HCT116 (cell line): ENCODE measurements around the gene CAPNS1. TPM values are rescaled to one million over a fixed set of nuclear protein-coding genes. Genes with fewer than 3 reads are reported as not detected.

Experiments
- ATAC-seq: fragments of 200-7000 bp; cut with Tn5 transposase; 2 replicates; pipeline ENCODE4 v1.9.1; 2020; ENCODE audit warnings: mild to moderate bottlenecking, moderate library complexity
- BruUV-seq: library from RNA; stranded (reverse); fragments of 400-500 nt; replicated peaks from 2 replicates; lab custom pipeline; 2021; lab: Mats Ljungman, UMichigan
- CTCF ChIA-PET: fragments of 300-600 bp; sonication (Branson Sonifier 250); formaldehyde crosslinking; loops from one replicate; lab custom pipeline; 2021; ENCODE audit warnings: antibody characterized with exemption; lab: Charles Lee
- POLR2A ChIA-PET: fragments of 300-600, 350-600 bp; sonication (Branson Sonifier 250); formaldehyde crosslinking; loops from one replicate; lab custom pipeline; 2021; ENCODE audit warnings: antibody characterized with exemption; lab: Charles Lee
- RAD21 ChIA-PET, 2 experiments: fragments of 300-600 bp; sonication (Branson Sonifier 250); formaldehyde crosslinking; loops; one replicate each; lab custom pipeline; 2023; ENCODE audit warnings: low total read pairs in 2 of 2; ENCODE audit not compliant: uncharacterized antibody in 2 of 2, unreplicated experiment in 2 of 2, low non-redundant PET in 1 of 2; lab: Charles Lee
- DNase-seq: peaks from one replicate; pipeline ENCODE4 v3.0.0-alpha.2; 2010; ENCODE audit warnings: low read depth, low spot score
- H2AFZ ChIP-seq: fragments of 200-600 bp; shearing (Covaris generic), sonication (generic); 2 replicates; pipeline ENCODE4 v1.6.1; 2017; ENCODE audit warnings: low read depth, mixed run types, mixed read lengths, antibody characterized with exemption, low read length; ENCODE audit not compliant: poor library complexity, severe bottlenecking
- H3K27ac ChIP-seq: 2 replicates; pipeline ENCODE4 v1.5.1; 2012; ENCODE audit warnings: low read depth, low read length
- H3K27me3 ChIP-seq: fragments of 200-600 bp; sonication (generic); 2 replicates; pipeline ENCODE4 v1.6.1; 2016; ENCODE audit warnings: mixed run types, low read length, mixed read lengths; ENCODE audit not compliant: insufficient read depth
- H3K36me3 ChIP-seq, 2 experiments: fragments of 200-500 bp in 1 of 2; fragments of 200-600 bp in 1 of 2; sonication (Bioruptor generic) in 1 of 2; sonication (generic) in 1 of 2; 2 replicates each; pipeline versions ENCODE4 v1.5.1 to v1.6.1; 2014 to 2016; ENCODE audit warnings: low read length in 2 of 2, inconsistent platforms in 1 of 2, mixed read lengths in 1 of 2, mixed run types in 1 of 2; ENCODE audit not compliant: insufficient read depth in 2 of 2, control insufficient read depth in 1 of 2
- H3K4me1 ChIP-seq, 2 experiments: fragments of 200-600 bp in 1 of 2; sonication (generic) in 1 of 2; 2 replicates each; pipeline versions ENCODE4 v1.5.1 to v1.6.1; 2012 to 2017; ENCODE audit warnings: low read length in 2 of 2, inconsistent platforms in 1 of 2, mild to moderate bottlenecking in 1 of 2, mixed read lengths in 1 of 2, mixed run types in 1 of 2, moderate library complexity in 1 of 2; ENCODE audit not compliant: insufficient read depth in 2 of 2, control insufficient read depth in 1 of 2
- H3K4me2 ChIP-seq: fragments of 200-600 bp; sonication (generic); 2 replicates; pipeline ENCODE4 v1.6.1; 2017; ENCODE audit warnings: mixed run types, low read length, mixed read lengths
- H3K4me3 ChIP-seq, 2 experiments: fragments of 200-600 bp in 1 of 2; sonication (generic) in 1 of 2; replicated peaks in 1 of 2; 2 replicates each; pipeline ENCODE4 v1.5.1; 2011 to 2016; ENCODE audit warnings: low read length in 2 of 2, control low read depth in 1 of 2, low read depth in 1 of 2, mild to moderate bottlenecking in 1 of 2, mixed read lengths in 1 of 2, mixed run types in 1 of 2
- H3K79me2 ChIP-seq: fragments of 200-600 bp; sonication (generic); 2 replicates; pipeline ENCODE4 v1.6.1; 2017; ENCODE audit warnings: mild to moderate bottlenecking, mixed run types, low read length, moderate library complexity, mixed read lengths; ENCODE audit not compliant: insufficient read depth
- H3K9ac ChIP-seq: fragments of 200-600 bp; sonication (generic); 2 replicates; pipeline ENCODE4 v1.6.1; 2016; ENCODE audit warnings: low read length, mixed read lengths
- H3K9me2 ChIP-seq: fragments of 200-600 bp; sonication (generic), shearing (Covaris generic); 2 replicates; pipeline ENCODE4 v1.6.1; 2017; ENCODE audit warnings: mixed run types, mild to moderate bottlenecking, moderate library complexity; ENCODE audit not compliant: insufficient read depth
- H3K9me3 ChIP-seq, 2 experiments: fragments of 200-500 bp in 1 of 2; fragments of 200-600 bp in 1 of 2; sonication (Bioruptor generic) in 1 of 2; sonication (generic) in 1 of 2; 2 replicates each; pipeline ENCODE4 v1.6.1; 2014 to 2017; ENCODE audit warnings: low read length in 2 of 2, mixed read lengths in 2 of 2, inconsistent platforms in 1 of 2, low read depth in 1 of 2, mild to moderate bottlenecking in 1 of 2, mixed run types in 1 of 2, moderate library complexity in 1 of 2; ENCODE audit not compliant: control insufficient read depth in 1 of 2, insufficient read depth in 1 of 2
- H4K20me1 ChIP-seq: fragments of 200-600 bp; sonication (generic), shearing (Covaris generic); 2 replicates; pipeline ENCODE4 v1.6.1; 2017; ENCODE audit warnings: mixed run types, mild to moderate bottlenecking, moderate library complexity; ENCODE audit not compliant: insufficient read depth
- CBX3 ChIP-seq: IDR thresholded peaks from 2 replicates; pipeline ENCODE4 v1.6.1; 2012; ENCODE audit warnings: low read depth
- EGR1 ChIP-seq: IDR thresholded peaks from 2 replicates; pipeline ENCODE4 v1.6.1; 2012; ENCODE audit warnings: low read depth
- POLR2A ChIP-seq: IDR thresholded peaks from 2 replicates; pipeline ENCODE4 v1.7.0; 2011; ENCODE audit warnings: borderline replicate concordance; ENCODE audit not compliant: insufficient read depth, insufficient read length; ENCODE audit errors: extremely low read depth
- POLR2AphosphoS5 ChIP-seq: IDR thresholded peaks from 2 replicates; pipeline ENCODE4 v1.6.1; 2011; ENCODE audit warnings: mild to moderate bottlenecking, low read depth, low read length, moderate library complexity
- RAD21 ChIP-seq: IDR thresholded peaks from 2 replicates; pipeline ENCODE4 v1.6.1; 2012; ENCODE audit warnings: low read depth, mild to moderate bottlenecking
- YY1 ChIP-seq: IDR thresholded peaks from 2 replicates; pipeline ENCODE4 v1.6.1; 2011; ENCODE audit warnings: low read length, low read depth, moderate library complexity, mild to moderate bottlenecking; ENCODE audit not compliant: insufficient replicate concordance; ENCODE audit errors: extremely low read depth
- intact Hi-C: fragments of 100-400 bp; cut with micrococcal nuclease; formaldehyde crosslinking; loops from 2 replicates; pipeline ENCODE4 v1.10.0; 2022
- total RNA-seq: library from RNA; stranded (reverse); gene quantifications from one replicate; pipeline ENCODE4 v1.2.1, GENCODE V29; 2021; ENCODE audit not compliant: unreplicated experiment
- TF ChIP-seq, protein P1 (sequence below), 3 experiments: fragments of 200-600 bp in 1 of 3; sonication (generic) in 1 of 3; IDR thresholded peaks in 2 of 3; conservative IDR thresholded peaks in 1 of 3; 2 replicates each; pipeline ENCODE4 v1.5.1; 2012 to 2017; ENCODE audit warnings: low read depth in 2 of 3, low read length in 2 of 3, antibody characterized with exemption in 1 of 3, borderline replicate concordance in 1 of 3, control low read depth in 1 of 3, mild to moderate bottlenecking in 1 of 3, mixed read lengths in 1 of 3, mixed run types in 1 of 3, moderate library complexity in 1 of 3; ENCODE audit not compliant: insufficient read depth in 1 of 3
- TF ChIP-seq, protein P2 (sequence below): IDR thresholded peaks from 2 replicates; pipeline ENCODE4 v1.6.1; 2012

Gene CAPNS1
- total RNA-seq, 1 experiment from 2014 or later = 621 TPM

DNA sequence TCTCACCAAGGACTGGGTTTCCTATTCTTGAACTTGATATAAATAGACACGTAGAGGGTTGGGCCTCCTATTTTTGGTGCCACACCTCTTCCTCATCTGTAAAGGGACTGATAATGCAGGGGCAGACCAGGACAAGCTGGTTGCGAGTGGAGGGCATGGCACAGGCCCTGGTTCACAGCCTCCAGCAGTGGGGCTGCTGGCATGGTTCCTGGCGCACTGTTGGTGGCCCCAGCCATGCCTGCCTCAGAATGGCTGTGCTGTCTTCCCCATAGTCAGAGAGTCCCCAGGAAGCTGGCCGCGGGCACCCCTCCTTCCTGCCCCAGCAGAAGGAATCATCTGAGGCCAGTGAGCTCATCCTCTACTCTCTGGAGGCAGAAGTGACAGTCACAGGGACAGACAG, 39.4 kb upstream of the CAPNS1 start:
- no TSS peak for BruUV-seq
- no peak overlapping the region for H3K27ac ChIP-seq
- CTCF ChIA-PET = no interaction called here

More for the DNA sequence above, 39.4 kb upstream of the CAPNS1 start:
- H3K4me3 ChIP-seq = no peak overlapping the region
- intact Hi-C loops = no loop called here
- no peaks in the 10 kb centered on the region for H3K79me2 ChIP-seq
- H3K36me3 ChIP-seq = peaks cover 15 to 28% of the 10 kb centered on the region in 2 experiments; a peak in 3 of 4 replicates
- H2AFZ ChIP-seq = no peak overlapping the region
- DNase-seq (no peak), ATAC-seq (no peak)
- no peak for TF ChIP-seq POLR2A
- TF ChIP-seq RAD21 = no peak
- TF ChIP-seq, protein P1, sequence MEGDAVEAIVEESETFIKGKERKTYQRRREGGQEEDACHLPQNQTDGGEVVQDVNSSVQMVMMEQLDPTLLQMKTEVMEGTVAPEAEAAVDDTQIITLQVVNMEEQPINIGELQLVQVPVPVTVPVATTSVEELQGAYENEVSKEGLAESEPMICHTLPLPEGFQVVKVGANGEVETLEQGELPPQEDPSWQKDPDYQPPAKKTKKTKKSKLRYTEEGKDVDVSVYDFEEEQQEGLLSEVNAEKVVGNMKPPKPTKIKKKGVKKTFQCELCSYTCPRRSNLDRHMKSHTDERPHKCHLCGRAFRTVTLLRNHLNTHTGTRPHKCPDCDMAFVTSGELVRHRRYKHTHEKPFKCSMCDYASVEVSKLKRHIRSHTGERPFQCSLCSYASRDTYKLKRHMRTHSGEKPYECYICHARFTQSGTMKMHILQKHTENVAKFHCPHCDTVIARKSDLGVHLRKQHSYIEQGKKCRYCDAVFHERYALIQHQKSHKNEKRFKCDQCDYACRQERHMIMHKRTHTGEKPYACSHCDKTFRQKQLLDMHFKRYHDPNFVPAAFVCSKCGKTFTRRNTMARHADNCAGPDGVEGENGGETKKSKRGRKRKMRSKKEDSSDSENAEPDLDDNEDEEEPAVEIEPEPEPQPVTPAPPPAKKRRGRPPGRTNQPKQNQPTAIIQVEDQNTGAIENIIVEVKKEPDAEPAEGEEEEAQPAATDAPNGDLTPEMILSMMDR (IDR thresholded peaks at IDR 0.05 in 2 of 3, conservative IDR thresholded peaks at IDR 0.05 in 1 of 3; ENCODE audit: borderline replicate concordance in 1 of 3, insufficient read depth in 1 of 3, low read depth in 2 of 3, low read length in 2 of 3) = no peak
- no peak for TF ChIP-seq EGR1
- no peak for TF ChIP-seq CBX3
- no peak for TF ChIP-seq YY1
- TF ChIP-seq, protein P2, sequence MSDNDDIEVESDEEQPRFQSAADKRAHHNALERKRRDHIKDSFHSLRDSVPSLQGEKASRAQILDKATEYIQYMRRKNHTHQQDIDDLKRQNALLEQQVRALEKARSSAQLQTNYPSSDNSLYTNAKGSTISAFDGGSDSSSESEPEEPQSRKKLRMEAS = no peak
- no peak for TF ChIP-seq POLR2AphosphoS5
- no peaks in the 10 kb centered on the region for H3K9me2 ChIP-seq
- no peaks in the 10 kb centered on the region for H4K20me1 ChIP-seq
- H3K4me2 ChIP-seq = no peak overlapping the region
- no peaks in the 10 kb centered on the region for H3K9me3 ChIP-seq
- H3K4me1 ChIP-seq = peaks cover 0 to 21% of the 10 kb centered on the region in 2 experiments; a peak in 2 of 4 replicates
- ChIA-PET POLR2A (no interaction called here), RAD21 (no interaction called here)
- no peak overlapping the region for H3K9ac ChIP-seq
- no peaks in the 10 kb centered on the region for H3K27me3 ChIP-seq
